HG03095 (cell line): Measurements from ENCODE around the gene CYP2F1.
"Not testable (repeated sequence)": the region's sequence is repeated elsewhere in the genome, so short reads cannot be mapped to it uniquely, and the experiment has no call there.

Source experiments
- ATAC-seq: cut with Tn5 transposase; IDR thresholded peaks from one replicate; pipeline ENCODE4 v1.9.1; 2021; ENCODE audit warnings: moderate library complexity; ENCODE audit not compliant: unreplicated experiment

CYP2F1 gene

GRCh38 chr19:41114132-41114531 is at the start of gene CYP2F1:
Gene CYP2F1, plus strand, starts transcription at chr19:41114432. Its CDS starts 1,757 bp downstream, at chr19:41116189.
- ATAC-seq: no peak

- no peak for ATAC-seq
These were observed 49.2 kb upstream of the CYP2F1 start for GRCh38 chr19:41064974-41065569.

GRCh38 chr19:41076286-41076685 is 37.9 kb upstream of the CYP2F1 start:
- ATAC-seq: no peak

GRCh38 chr19:41083516-41083915 is 30.7 kb upstream of the CYP2F1 start:
- ATAC-seq: no peak

GRCh38 chr19:41085748-41086415 is 28.4 kb upstream of the CYP2F1 start:
- no peak for ATAC-seq

GRCh38 chr19:41088151-41088550 is 26.1 kb upstream of the CYP2F1 start, which contains the start of gene CYP2A13:
Gene CYP2A13, plus strand, starts transcription at chr19:41088451. Its CDS starts 21 bp downstream, at chr19:41088472.
- ATAC-seq: no peak

GRCh38 chr19:41089959-41090358 is 24.3 kb upstream of the CYP2F1 start:
- ATAC-seq: no peak

GRCh38 chr19:41095703-41096102 is 18.5 kb upstream of the CYP2F1 start:
- no peak for ATAC-seq

GRCh38 chr19:41096353-41096752 is 17.9 kb upstream of the CYP2F1 start:
- no peak for ATAC-seq

- no peak for ATAC-seq
These were observed 16.9 kb upstream of the CYP2F1 start for GRCh38 chr19:41097302-41097701.

GRCh38 chr19:41098762-41099161 is 15.5 kb upstream of the CYP2F1 start:
- no peak for ATAC-seq

- ATAC-seq: not testable (repeated sequence)
These were observed 12.0 kb upstream of the CYP2F1 start for GRCh38 chr19:41102210-41102609.

GRCh38 chr19:41106177-41106576 is 8.1 kb upstream of the CYP2F1 start:
- ATAC-seq: no peak

GRCh38 chr19:41111296-41111695 is 2.9 kb upstream of the CYP2F1 start:
- no peak for ATAC-seq

GRCh38 chr19:41111750-41112295 is 2.4 kb upstream of the CYP2F1 start:
- no peak for ATAC-seq

GRCh38 chr19:41112728-41113290 is 1.4 kb upstream of the CYP2F1 start:
- ATAC-seq: no peak

- no peak for ATAC-seq
These were observed 2.0 kb downstream of the CYP2F1 start for GRCh38 chr19:41116261-41116660.

GRCh38 chr19:41120929-41121911 is 7.0 kb downstream of the CYP2F1 start:
- ATAC-seq: not testable (repeated sequence)

GRCh38 chr19:41122846-41123245 is 8.6 kb downstream of the CYP2F1 start:
- not testable (repeated sequence) for ATAC-seq

GRCh38 chr19:41123716-41124294 is 9.6 kb downstream of the CYP2F1 start:
- no peak for ATAC-seq
